Neural cell (in vitro differentiated cells): Measurements from ENCODE around the gene PTPRD. TPM values are rescaled to one million over a fixed set of nuclear protein-coding genes. Genes with fewer than 3 reads are reported as not detected.

ENCODE experiments used
- H2AFZ ChIP-seq: fragments of 200-600, 300-800 bp; sonication (generic), shearing (Covaris generic); 2 replicates; pipeline ENCODE4 v1.6.0; 2014; ENCODE audit warnings: low read depth, mild to moderate bottlenecking, antibody characterized with exemption, low read length, moderate library complexity
- H3F3A ChIP-seq: fragments of 200-600 bp; shearing (Covaris generic); 2 replicates; pipeline ENCODE4 v1.6.1; 2016; ENCODE audit warnings: mild to moderate bottlenecking, moderate library complexity, mixed read lengths, antibody characterized with exemption, low read length; ENCODE audit not compliant: insufficient read depth, poor library complexity, severe bottlenecking
- H3K27ac ChIP-seq: fragments of 200-600, 300-800 bp; sonication (generic), shearing (Covaris generic); 2 replicates; pipeline ENCODE4 v1.5.1; 2014; ENCODE audit warnings: mild to moderate bottlenecking, low read length, moderate library complexity
- H3K27me3 ChIP-seq: fragments of 300-800, 200-600 bp; sonication (generic), shearing (Covaris generic); 2 replicates; pipeline ENCODE4 v1.6.0; 2014; ENCODE audit warnings: mild to moderate bottlenecking, low read depth, low read length, moderate library complexity; ENCODE audit not compliant: insufficient read depth
- H3K36me3 ChIP-seq: fragments of 300-800, 200-600 bp; sonication (generic), shearing (Covaris generic); 2 replicates; pipeline ENCODE4 v1.5.1; 2014; ENCODE audit warnings: mild to moderate bottlenecking, antibody characterized with exemption, low read length, moderate library complexity; ENCODE audit not compliant: insufficient read depth
- H3K4me2 ChIP-seq: fragments of 300-800, 200-600 bp; sonication (generic), shearing (Covaris generic); 2 replicates; pipeline ENCODE4 v1.6.0; 2014; ENCODE audit warnings: mild to moderate bottlenecking, low read length
- H3K4me3 ChIP-seq: fragments of 300-800, 200-600 bp; sonication (generic), shearing (Covaris generic); 2 replicates; pipeline ENCODE4 v1.5.1; 2014; ENCODE audit warnings: mild to moderate bottlenecking, low read length, moderate library complexity
- H3K79me2 ChIP-seq: fragments of 200-600 bp; shearing (Covaris generic); replicated peaks from 2 replicates; pipeline ENCODE4 v1.6.0; 2014; ENCODE audit warnings: mild to moderate bottlenecking, low read length, moderate library complexity; ENCODE audit not compliant: insufficient read depth
- H3K9ac ChIP-seq: fragments of 300-800, 200-600 bp; sonication (generic), shearing (Covaris generic); 2 replicates; pipeline ENCODE4 v1.6.1; 2016; ENCODE audit warnings: mild to moderate bottlenecking, low read length, mixed read lengths
- H3K9me2 ChIP-seq: fragments of 200-600 bp; shearing (Covaris generic); 2 replicates; pipeline ENCODE4 v1.6.1; 2016; ENCODE audit warnings: mild to moderate bottlenecking, low read length, mixed read lengths; ENCODE audit not compliant: insufficient read depth
- H3K9me3 ChIP-seq: fragments of 200-600, 300-800 bp; sonication (generic), shearing (Covaris generic); 2 replicates; pipeline ENCODE4 v1.6.1; 2016; ENCODE audit warnings: mild to moderate bottlenecking, mixed run types, low read length, moderate library complexity, mixed read lengths
- H4K20me1 ChIP-seq: fragments of 200-600 bp; shearing (Covaris generic); 2 replicates; pipeline ENCODE4 v1.6.1; 2016; ENCODE audit warnings: mild to moderate bottlenecking, mixed run types; ENCODE audit not compliant: insufficient read depth
- EP300 ChIP-seq: fragments of 450-650 bp; conservative IDR thresholded peaks from 2 replicates; pipeline ENCODE4 v1.6.1; 2014; ENCODE audit warnings: antibody characterized with exemption, mild to moderate bottlenecking, moderate library complexity; ENCODE audit not compliant: poor library complexity, severe bottlenecking
- EZH2 ChIP-seq: fragments of 200-600, 300-800 bp; shearing (Covaris generic), sonication (generic); IDR thresholded peaks from 2 replicates; pipeline ENCODE4 v1.6.1; 2014; ENCODE audit warnings: antibody characterized with exemption, low read length, borderline replicate concordance, mild to moderate bottlenecking; ENCODE audit not compliant: insufficient read depth, poor library complexity, severe bottlenecking
- MXI1 ChIP-seq: fragments of 450-650 bp; conservative IDR thresholded peaks from 2 replicates; pipeline ENCODE4 v1.6.1; 2014; ENCODE audit warnings: antibody characterized with exemption, mild to moderate bottlenecking; ENCODE audit not compliant: poor library complexity, severe bottlenecking
- POLR2AphosphoS5 ChIP-seq: IDR thresholded peaks from 2 replicates; pipeline ENCODE4 v1.6.1; 2012
- RAD21 ChIP-seq: fragments of 450-650 bp; conservative IDR thresholded peaks from 2 replicates; pipeline ENCODE4 v1.6.1; 2014; ENCODE audit warnings: antibody characterized with exemption, mild to moderate bottlenecking, moderate library complexity
- SMC3 ChIP-seq: fragments of 450-650 bp; conservative IDR thresholded peaks from 2 replicates; pipeline ENCODE4 v1.6.1; 2014; ENCODE audit warnings: antibody characterized with exemption, mild to moderate bottlenecking, moderate library complexity; ENCODE audit not compliant: poor library complexity
- TAF1 ChIP-seq: IDR thresholded peaks from 2 replicates; pipeline ENCODE4 v1.6.1; 2012; ENCODE audit warnings: low read depth
- polyA plus RNA-seq: library from polyadenylated mRNA; depleted of rRNA; stranded (reverse); fragments of >200 nt; gene quantifications from 2 replicates; pipeline ENCODE4 v1.2.3, GENCODE V29; 2014
- TF ChIP-seq, protein P1 (sequence below): fragments of 450-650 bp; IDR thresholded peaks from 2 replicates; pipeline ENCODE4 v1.5.1; 2014; ENCODE audit warnings: antibody characterized with exemption, mild to moderate bottlenecking, moderate library complexity; ENCODE audit not compliant: poor library complexity, severe bottlenecking
- TF ChIP-seq, protein P2 (sequence below): IDR thresholded peaks from 2 replicates; pipeline ENCODE4 v1.6.1; 2012; ENCODE audit warnings: borderline replicate concordance

The PTPRD gene
- polyA plus RNA-seq, 1 donor from 2014 or later = 143 TPM

DNA sequence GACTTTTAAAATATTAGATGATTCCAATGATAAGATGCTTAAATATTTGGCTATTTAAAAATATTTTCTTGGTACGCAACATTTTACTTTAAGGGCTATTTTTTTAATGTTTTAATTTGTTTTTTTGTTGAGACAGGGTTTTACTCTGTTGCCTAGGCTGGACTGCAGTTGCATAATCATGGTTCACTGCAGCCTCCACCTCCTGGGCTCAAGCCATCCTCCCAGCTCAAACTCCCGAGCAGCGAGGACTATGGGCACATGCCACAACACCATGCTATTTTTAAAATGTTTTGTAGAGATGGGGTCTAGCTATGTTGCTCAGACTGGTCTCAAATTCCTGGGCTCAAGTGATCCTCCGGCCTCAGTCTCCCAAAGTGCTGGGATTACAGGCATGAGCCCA lies 1963.0 kb downstream of the PTPRD start:
- no peak overlapping the region for H2AFZ ChIP-seq
- no peak for TF ChIP-seq MXI1
- no peak for TF ChIP-seq EP300
- no peak for TF ChIP-seq POLR2AphosphoS5
- TF ChIP-seq, protein P1, sequence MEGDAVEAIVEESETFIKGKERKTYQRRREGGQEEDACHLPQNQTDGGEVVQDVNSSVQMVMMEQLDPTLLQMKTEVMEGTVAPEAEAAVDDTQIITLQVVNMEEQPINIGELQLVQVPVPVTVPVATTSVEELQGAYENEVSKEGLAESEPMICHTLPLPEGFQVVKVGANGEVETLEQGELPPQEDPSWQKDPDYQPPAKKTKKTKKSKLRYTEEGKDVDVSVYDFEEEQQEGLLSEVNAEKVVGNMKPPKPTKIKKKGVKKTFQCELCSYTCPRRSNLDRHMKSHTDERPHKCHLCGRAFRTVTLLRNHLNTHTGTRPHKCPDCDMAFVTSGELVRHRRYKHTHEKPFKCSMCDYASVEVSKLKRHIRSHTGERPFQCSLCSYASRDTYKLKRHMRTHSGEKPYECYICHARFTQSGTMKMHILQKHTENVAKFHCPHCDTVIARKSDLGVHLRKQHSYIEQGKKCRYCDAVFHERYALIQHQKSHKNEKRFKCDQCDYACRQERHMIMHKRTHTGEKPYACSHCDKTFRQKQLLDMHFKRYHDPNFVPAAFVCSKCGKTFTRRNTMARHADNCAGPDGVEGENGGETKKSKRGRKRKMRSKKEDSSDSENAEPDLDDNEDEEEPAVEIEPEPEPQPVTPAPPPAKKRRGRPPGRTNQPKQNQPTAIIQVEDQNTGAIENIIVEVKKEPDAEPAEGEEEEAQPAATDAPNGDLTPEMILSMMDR = no peak
- TF ChIP-seq, protein P2, sequence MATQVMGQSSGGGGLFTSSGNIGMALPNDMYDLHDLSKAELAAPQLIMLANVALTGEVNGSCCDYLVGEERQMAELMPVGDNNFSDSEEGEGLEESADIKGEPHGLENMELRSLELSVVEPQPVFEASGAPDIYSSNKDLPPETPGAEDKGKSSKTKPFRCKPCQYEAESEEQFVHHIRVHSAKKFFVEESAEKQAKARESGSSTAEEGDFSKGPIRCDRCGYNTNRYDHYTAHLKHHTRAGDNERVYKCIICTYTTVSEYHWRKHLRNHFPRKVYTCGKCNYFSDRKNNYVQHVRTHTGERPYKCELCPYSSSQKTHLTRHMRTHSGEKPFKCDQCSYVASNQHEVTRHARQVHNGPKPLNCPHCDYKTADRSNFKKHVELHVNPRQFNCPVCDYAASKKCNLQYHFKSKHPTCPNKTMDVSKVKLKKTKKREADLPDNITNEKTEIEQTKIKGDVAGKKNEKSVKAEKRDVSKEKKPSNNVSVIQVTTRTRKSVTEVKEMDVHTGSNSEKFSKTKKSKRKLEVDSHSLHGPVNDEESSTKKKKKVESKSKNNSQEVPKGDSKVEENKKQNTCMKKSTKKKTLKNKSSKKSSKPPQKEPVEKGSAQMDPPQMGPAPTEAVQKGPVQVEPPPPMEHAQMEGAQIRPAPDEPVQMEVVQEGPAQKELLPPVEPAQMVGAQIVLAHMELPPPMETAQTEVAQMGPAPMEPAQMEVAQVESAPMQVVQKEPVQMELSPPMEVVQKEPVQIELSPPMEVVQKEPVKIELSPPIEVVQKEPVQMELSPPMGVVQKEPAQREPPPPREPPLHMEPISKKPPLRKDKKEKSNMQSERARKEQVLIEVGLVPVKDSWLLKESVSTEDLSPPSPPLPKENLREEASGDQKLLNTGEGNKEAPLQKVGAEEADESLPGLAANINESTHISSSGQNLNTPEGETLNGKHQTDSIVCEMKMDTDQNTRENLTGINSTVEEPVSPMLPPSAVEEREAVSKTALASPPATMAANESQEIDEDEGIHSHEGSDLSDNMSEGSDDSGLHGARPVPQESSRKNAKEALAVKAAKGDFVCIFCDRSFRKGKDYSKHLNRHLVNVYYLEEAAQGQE = no peak
- no peak for TF ChIP-seq TAF1
- TF ChIP-seq SMC3 = no peak
- TF ChIP-seq EZH2 = no peak
- TF ChIP-seq RAD21 = no peak
- H3K4me3 ChIP-seq = no peak overlapping the region
- no peaks in the 10 kb centered on the region for H3K36me3 ChIP-seq
- H3F3A ChIP-seq = no peaks in the 10 kb centered on the region
- no peaks in the 10 kb centered on the region for H3K9me2 ChIP-seq
- H4K20me1 ChIP-seq = no peaks in the 10 kb centered on the region
- no peaks in the 10 kb centered on the region for H3K9me3 ChIP-seq
- H3K9ac ChIP-seq = no peak overlapping the region
- H3K79me2 ChIP-seq = peaks cover 33% of the 10 kb centered on the region
- no peak overlapping the region for H3K27ac ChIP-seq
- H3K27me3 ChIP-seq = no peaks in the 10 kb centered on the region
- H3K4me2 ChIP-seq = no peak overlapping the region

DNA sequence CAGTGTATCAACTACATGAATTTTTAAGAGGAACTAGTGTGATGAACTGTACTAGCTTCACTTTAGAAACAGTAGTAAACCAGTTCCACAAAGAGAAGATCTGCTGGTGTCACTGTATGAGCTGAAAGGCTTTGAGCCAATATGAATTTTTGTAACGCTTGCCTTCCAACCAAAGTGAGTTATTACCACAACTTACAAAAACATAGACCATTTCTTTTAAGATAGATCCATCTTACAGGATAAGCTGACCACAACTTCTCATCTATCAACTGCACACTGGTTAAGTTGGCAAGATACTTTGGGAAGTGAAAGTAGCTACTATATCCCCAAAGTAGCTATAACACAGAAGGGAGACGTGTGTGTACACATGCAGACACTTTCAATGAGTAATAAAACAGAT lies 1963.6 kb downstream of the PTPRD start:
- Histone ChIP-seq H3K4me3 (no peak overlapping the region), H3K79me2 (peaks cover 33% of the 10 kb centered on the region), H3K27ac (no peak overlapping the region), H3K27me3 (no peaks in the 10 kb centered on the region), H3K36me3 (no peaks in the 10 kb centered on the region), H3K9me2 (no peaks in the 10 kb centered on the region), H3K4me2 (no peak overlapping the region), H3K9me3 (no peaks in the 10 kb centered on the region), H2AFZ (no peak overlapping the region), H4K20me1 (no peaks in the 10 kb centered on the region), H3F3A (no peaks in the 10 kb centered on the region), H3K9ac (no peak overlapping the region)
- TF ChIP-seq POLR2AphosphoS5 = no peak
- TF ChIP-seq RAD21 = no peak
- no peak for TF ChIP-seq EZH2
- TF ChIP-seq TAF1 = no peak
- TF ChIP-seq, protein P2 = no peak
- TF ChIP-seq SMC3 = no peak
- TF ChIP-seq, protein P1 = no peak
- no peak for TF ChIP-seq EP300
- no peak for TF ChIP-seq MXI1
